OCI-LY3 (cell line): Measurements from ENCODE around the gene SPATA2L.

ENCODE experiments used
- H2AFZ ChIP-seq: fragments of 200-600, 300-600 bp; shearing (Covaris generic); 2 replicates; pipeline ENCODE4 v1.6.0; 2014; ENCODE audit warnings: antibody characterized with exemption, low read depth, low read length
- H3K27ac ChIP-seq: fragments of 200-600, 300-600 bp; sonication (generic); 2 replicates; pipeline ENCODE4 v1.5.1; 2014; ENCODE audit warnings: mild to moderate bottlenecking, low read length, moderate library complexity, mixed read lengths
- H3K27me3 ChIP-seq: fragments of 200-600, 300-600 bp; sonication (generic); 2 replicates; pipeline ENCODE4 v1.6.1; 2014; ENCODE audit warnings: low read depth, low read length, mixed read lengths
- H3K36me3 ChIP-seq: fragments of 200-600, 300-600 bp; sonication (generic); replicated peaks from 2 replicates; pipeline ENCODE3; 2014; ENCODE audit warnings: low read depth, low read length, mixed read lengths
- H3K4me1 ChIP-seq: fragments of 300-600, 200-600 bp; sonication (generic); 2 replicates; pipeline ENCODE4 v1.6.1; 2014; ENCODE audit warnings: low read length, mixed read lengths
- H3K4me2 ChIP-seq: fragments of 200-600, 300-600 bp; sonication (generic); 2 replicates; pipeline ENCODE4 v1.6.1; 2014; ENCODE audit warnings: low read length, mixed read lengths
- H3K4me3 ChIP-seq: fragments of 300-600, 200-600 bp; sonication (generic); 2 replicates; pipeline ENCODE4 v1.5.1; 2014; ENCODE audit warnings: antibody characterized with exemption, mild to moderate bottlenecking, low read length, moderate library complexity
- H3K79me2 ChIP-seq: fragments of 300-600, 200-600 bp; shearing (Covaris generic); 2 replicates; pipeline ENCODE4 v1.6.1; 2014; ENCODE audit warnings: mild to moderate bottlenecking, low read length, mixed read lengths
- H3K9ac ChIP-seq: fragments of 300-600, 200-600 bp; shearing (Covaris generic); 2 replicates; pipeline ENCODE4 v1.6.0; 2014; ENCODE audit warnings: mild to moderate bottlenecking, low read length, moderate library complexity
- H3K9me3 ChIP-seq: fragments of 200-600, 300-600 bp; shearing (Covaris generic); 2 replicates; pipeline ENCODE4 v1.6.1; 2014; ENCODE audit warnings: low read length, mixed read lengths; ENCODE audit not compliant: insufficient read depth
- H4K20me1 ChIP-seq: fragments of 200-600, 300-600 bp; sonication (generic); 2 replicates; pipeline ENCODE4 v1.6.1; 2016; ENCODE audit warnings: low read length, mixed read lengths; ENCODE audit not compliant: insufficient read depth
- CTCF ChIP-seq: fragments of 200-600, 300-600 bp; sonication (generic); IDR thresholded peaks from 2 replicates; pipeline ENCODE4 v1.5.1; 2014; ENCODE audit warnings: antibody characterized with exemption, low read length, low read depth
- EZH2phosphoT487 ChIP-seq: fragments of 200-600 bp; shearing (Covaris generic); IDR thresholded peaks from 2 replicates; pipeline ENCODE4 v1.6.1; 2018; ENCODE audit warnings: antibody characterized with exemption, mixed run types, low read depth

The SPATA2L gene

GRCh38 chr16:89709166-89709565, 7.7 kb upstream of the SPATA2L start:
- no peak overlapping the region for H3K4me3 ChIP-seq
- no peaks in the 10 kb centered on the region for H4K20me1 ChIP-seq
- H3K27me3 ChIP-seq, result no peaks in the 10 kb centered on the region
- H3K9me3 ChIP-seq, result no peaks in the 10 kb centered on the region
- no peak overlapping the region for H3K9ac ChIP-seq
- TF ChIP-seq EZH2phosphoT487, result no peak
- no peak for TF ChIP-seq CTCF
- no peak overlapping the region for H3K27ac ChIP-seq
- no peak overlapping the region for H2AFZ ChIP-seq
- no peak overlapping the region for H3K4me2 ChIP-seq
- peaks cover 1% of the 10 kb centered on the region for H3K36me3 ChIP-seq
- peaks cover 7% of the 10 kb centered on the region; the same call in 1 of the 2 replicates for H3K4me1 ChIP-seq
- peaks cover 16% of the 10 kb centered on the region for H3K79me2 ChIP-seq

GRCh38 chr16:89708481-89708931, 7.0 kb upstream of the SPATA2L start:
- Histone ChIP-seq H4K20me1 (no peaks in the 10 kb centered on the region), H3K27ac (no peak overlapping the region), H3K9me3 (no peaks in the 10 kb centered on the region), H3K79me2 (peaks cover 13% of the 10 kb centered on the region), H3K36me3 (no peaks in the 10 kb centered on the region), H3K27me3 (no peaks in the 10 kb centered on the region), H3K4me2 (no peak overlapping the region), H3K4me3 (no peak overlapping the region), H3K9ac (no peak overlapping the region), H3K4me1 (peaks cover 7% of the 10 kb centered on the region; the same call in 1 of the 2 replicates), H2AFZ (no peak overlapping the region)
- TF ChIP-seq EZH2phosphoT487, result no peak
- no peak for TF ChIP-seq CTCF

GRCh38 chr16:89707695-89708094, 6.2 kb upstream of the SPATA2L start:
- Histone ChIP-seq H2AFZ (no peak overlapping the region), H3K79me2 (peaks cover 6% of the 10 kb centered on the region), H3K9ac (no peak overlapping the region), H3K4me2 (no peak overlapping the region), H3K9me3 (no peaks in the 10 kb centered on the region), H4K20me1 (no peaks in the 10 kb centered on the region), H3K27me3 (no peaks in the 10 kb centered on the region), H3K4me1 (peaks cover 5% of the 10 kb centered on the region; the same call in 1 of the 2 replicates), H3K36me3 (no peaks in the 10 kb centered on the region), H3K4me3 (no peak overlapping the region), H3K27ac (no peak overlapping the region)
- TF ChIP-seq CTCF (no peak), EZH2phosphoT487 (no peak)

- Histone ChIP-seq H3K4me3 (peak overlapping the region; percentile 77), H3K27me3 (no peaks in the 10 kb centered on the region), H3K27ac (no peak overlapping the region), H3K9ac (peak overlapping the region; percentile 51), H3K4me1 (peaks cover 8% of the 10 kb centered on the region), H4K20me1 (no peaks in the 10 kb centered on the region), H3K36me3 (no peaks in the 10 kb centered on the region), H2AFZ (peak overlapping the region; percentile 9; the same call in 1 of the 2 replicates), H3K79me2 (no peaks in the 10 kb centered on the region), H3K4me2 (peak overlapping the region; percentile 80), H3K9me3 (no peaks in the 10 kb centered on the region)
- TF ChIP-seq CTCF (no peak), EZH2phosphoT487 (no peak)
Measured at GRCh38 chr16:89706518-89707260, 5.2 kb upstream of the SPATA2L start.
